MM.1S (cell line): Measurements from ENCODE around the gene NTM.

Experiments
- DNase-seq: peaks from one replicate; pipeline ENCODE4 v3.0.0-alpha.2; 2015
- H2AFZ ChIP-seq: fragments of 300-600 bp; sonication (generic); 2 replicates; pipeline ENCODE4 v1.6.0; 2016; ENCODE audit warnings: antibody characterized with exemption, low read length
- H3F3A ChIP-seq: fragments of 300-600 bp; sonication (generic); 2 replicates; pipeline ENCODE4 v1.6.1; 2016; ENCODE audit warnings: mild to moderate bottlenecking, antibody characterized with exemption, low read length, moderate library complexity, mixed read lengths; ENCODE audit not compliant: insufficient read depth
- H3K27ac ChIP-seq: fragments of 300-600 bp; sonication (generic); 2 replicates; pipeline ENCODE4 v1.5.1; 2016; ENCODE audit warnings: mild to moderate bottlenecking, low read length
- H3K27me3 ChIP-seq: fragments of 300-600 bp; sonication (generic); replicated peaks from 2 replicates; pipeline ENCODE4 v1.6.0; 2016; ENCODE audit warnings: low read length; ENCODE audit not compliant: insufficient read depth
- H3K36me3 ChIP-seq: fragments of 300-600 bp; sonication (generic); replicated peaks from 2 replicates; pipeline ENCODE4 v1.6.1; 2016; ENCODE audit warnings: mild to moderate bottlenecking, low read length, mixed read lengths; ENCODE audit not compliant: insufficient read depth
- H3K4me1 ChIP-seq: fragments of 300-600 bp; sonication (generic); 2 replicates; pipeline ENCODE4 v1.6.1; 2016; ENCODE audit warnings: low read length, mixed read lengths
- H3K4me2 ChIP-seq: fragments of 300-600 bp; sonication (generic); 2 replicates; pipeline ENCODE4 v1.6.0; 2016; ENCODE audit warnings: low read depth, low read length
- H3K4me3 ChIP-seq: fragments of 300-600 bp; sonication (generic); 2 replicates; pipeline ENCODE4 v1.5.1; 2016; ENCODE audit warnings: low read length, mixed read lengths
- H3K79me2 ChIP-seq: fragments of 300-600 bp; sonication (generic); 2 replicates; pipeline ENCODE4 v1.6.1; 2016; ENCODE audit warnings: mixed run types, low read length, mixed read lengths
- H3K9ac ChIP-seq: fragments of 300-600 bp; sonication (generic); 2 replicates; pipeline ENCODE4 v1.6.1; 2016; ENCODE audit warnings: low read length, mixed read lengths
- H3K9me2 ChIP-seq: fragments of 300-600 bp; sonication (generic); replicated peaks from 2 replicates; pipeline ENCODE4 v1.6.1; 2016; ENCODE audit warnings: mild to moderate bottlenecking, low read length, mixed read lengths; ENCODE audit not compliant: insufficient read depth
- H3K9me3 ChIP-seq: fragments of 300-600 bp; sonication (generic); replicated peaks from 2 replicates; pipeline ENCODE4 v1.6.1; 2016; ENCODE audit warnings: mild to moderate bottlenecking, low read length, mixed read lengths; ENCODE audit not compliant: insufficient read depth
- H4K20me1 ChIP-seq: fragments of 300-600 bp; sonication (generic); 2 replicates; pipeline ENCODE4 v1.6.1; 2016; ENCODE audit warnings: mild to moderate bottlenecking, low read length, moderate library complexity, mixed read lengths; ENCODE audit not compliant: insufficient read depth
- EZH2 ChIP-seq: fragments of 300-600 bp; sonication (generic); optimal IDR thresholded peaks from 2 replicates; pipeline ENCODE3; 2017; ENCODE audit warnings: low read depth, mild to moderate bottlenecking, antibody characterized with exemption, low read length, mixed read lengths
- EZH2phosphoT487 ChIP-seq: fragments of 300-600 bp; sonication (generic); IDR thresholded peaks from 2 replicates; pipeline ENCODE4 v1.6.1; 2018; ENCODE audit warnings: antibody characterized with exemption, low read length
- TF ChIP-seq, protein P1 (sequence below): fragments of 300-600 bp; sonication (generic); IDR thresholded peaks from 2 replicates; pipeline ENCODE4 v1.5.1; 2016; ENCODE audit warnings: antibody characterized with exemption, low read length, mixed read lengths

Gene NTM

DNA sequence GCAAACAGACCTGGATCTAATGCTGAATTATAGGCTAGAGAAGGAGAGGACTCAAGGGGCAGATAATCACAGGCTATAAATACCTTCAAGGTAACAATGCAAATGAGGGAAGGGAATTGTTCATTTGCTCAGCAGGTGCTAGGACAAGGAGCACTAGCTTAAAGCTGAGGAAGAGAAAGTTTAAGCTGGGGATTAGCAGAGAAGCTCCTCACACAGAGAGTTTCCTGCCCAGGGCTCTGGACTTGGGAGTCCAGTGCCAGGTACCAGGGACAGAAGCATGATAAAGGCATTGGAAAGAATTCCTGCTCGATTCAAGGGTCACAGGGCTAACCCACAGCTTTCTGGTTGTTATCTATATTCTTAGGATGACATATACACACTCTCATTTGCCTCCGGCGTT, 509.9 kb downstream of the NTM start:
- Histone ChIP-seq H3F3A (no peaks in the 10 kb centered on the region), H3K27me3 (no peaks in the 10 kb centered on the region), H3K4me3 (no peak overlapping the region), H3K36me3 (no peaks in the 10 kb centered on the region), H2AFZ (no peak overlapping the region), H3K79me2 (no peaks in the 10 kb centered on the region), H3K9me3 (no peaks in the 10 kb centered on the region), H4K20me1 (no peaks in the 10 kb centered on the region), H3K27ac (no peak overlapping the region), H3K9ac (no peak overlapping the region), H3K4me1 (no peaks in the 10 kb centered on the region), H3K9me2 (no peaks in the 10 kb centered on the region), H3K4me2 (no peak overlapping the region)
- DNase-seq, result no peak
- TF ChIP-seq EZH2 (no peak), EZH2phosphoT487 (no peak)
- TF ChIP-seq, protein P1, sequence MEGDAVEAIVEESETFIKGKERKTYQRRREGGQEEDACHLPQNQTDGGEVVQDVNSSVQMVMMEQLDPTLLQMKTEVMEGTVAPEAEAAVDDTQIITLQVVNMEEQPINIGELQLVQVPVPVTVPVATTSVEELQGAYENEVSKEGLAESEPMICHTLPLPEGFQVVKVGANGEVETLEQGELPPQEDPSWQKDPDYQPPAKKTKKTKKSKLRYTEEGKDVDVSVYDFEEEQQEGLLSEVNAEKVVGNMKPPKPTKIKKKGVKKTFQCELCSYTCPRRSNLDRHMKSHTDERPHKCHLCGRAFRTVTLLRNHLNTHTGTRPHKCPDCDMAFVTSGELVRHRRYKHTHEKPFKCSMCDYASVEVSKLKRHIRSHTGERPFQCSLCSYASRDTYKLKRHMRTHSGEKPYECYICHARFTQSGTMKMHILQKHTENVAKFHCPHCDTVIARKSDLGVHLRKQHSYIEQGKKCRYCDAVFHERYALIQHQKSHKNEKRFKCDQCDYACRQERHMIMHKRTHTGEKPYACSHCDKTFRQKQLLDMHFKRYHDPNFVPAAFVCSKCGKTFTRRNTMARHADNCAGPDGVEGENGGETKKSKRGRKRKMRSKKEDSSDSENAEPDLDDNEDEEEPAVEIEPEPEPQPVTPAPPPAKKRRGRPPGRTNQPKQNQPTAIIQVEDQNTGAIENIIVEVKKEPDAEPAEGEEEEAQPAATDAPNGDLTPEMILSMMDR, result no peak

DNA sequence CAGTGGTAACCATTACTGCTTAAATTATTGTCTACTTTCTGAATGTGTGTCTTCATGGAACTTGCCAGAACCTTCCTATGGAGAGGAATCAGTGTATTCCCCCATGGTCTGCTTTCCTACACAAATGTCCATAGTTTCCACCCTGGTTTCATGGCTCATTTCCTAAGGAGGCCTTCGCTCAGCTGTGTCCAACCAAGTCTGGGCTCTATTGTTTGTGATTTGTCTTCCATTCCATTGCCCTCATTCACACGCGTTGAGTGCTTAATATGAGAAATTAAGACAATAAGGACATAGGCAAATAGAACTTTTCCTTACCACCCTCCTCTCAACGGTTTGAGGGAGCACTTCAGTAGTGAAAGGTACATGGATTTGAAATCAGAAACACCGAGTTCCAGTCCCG, 510.6 kb downstream of the NTM start:
- H3K9ac ChIP-seq, result no peak overlapping the region
- no peaks in the 10 kb centered on the region for H4K20me1 ChIP-seq
- H3K27ac ChIP-seq, result no peak overlapping the region
- no peak overlapping the region for H3K4me2 ChIP-seq
- H3K79me2 ChIP-seq, result no peaks in the 10 kb centered on the region
- no peak overlapping the region for H3K4me3 ChIP-seq
- TF ChIP-seq, protein P1, result no peak
- TF ChIP-seq EZH2phosphoT487 (no peak), EZH2 (no peak)
- no peaks in the 10 kb centered on the region for H3K36me3 ChIP-seq
- no peaks in the 10 kb centered on the region for H3K9me3 ChIP-seq
- H2AFZ ChIP-seq, result no peak overlapping the region
- H3K9me2 ChIP-seq, result no peaks in the 10 kb centered on the region
- no peak for DNase-seq
- H3F3A ChIP-seq, result no peaks in the 10 kb centered on the region
- no peaks in the 10 kb centered on the region for H3K27me3 ChIP-seq
- no peaks in the 10 kb centered on the region for H3K4me1 ChIP-seq

DNA sequence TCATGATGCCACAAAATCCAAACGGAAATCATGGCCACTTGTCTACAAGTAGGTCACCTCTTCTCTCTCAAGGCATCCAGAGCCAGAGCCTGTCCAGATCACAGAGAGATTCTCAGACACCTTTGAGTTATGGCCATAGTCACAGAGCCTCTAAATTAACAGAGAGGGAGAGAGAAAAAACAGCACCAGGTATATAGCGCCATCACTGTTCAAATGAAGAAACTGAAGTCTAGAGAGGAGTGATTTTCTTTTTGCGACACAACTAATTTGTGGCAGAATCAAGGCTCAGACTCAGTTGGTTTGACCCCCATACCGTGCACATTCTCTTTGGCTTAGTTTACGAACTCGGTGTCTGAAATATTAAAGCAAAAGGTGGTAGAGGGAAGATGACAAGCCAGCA, 512.9 kb downstream of the NTM start:
- Histone ChIP-seq H3F3A (no peaks in the 10 kb centered on the region), H3K4me1 (no peaks in the 10 kb centered on the region), H3K4me2 (no peak overlapping the region), H3K4me3 (no peak overlapping the region), H3K9ac (no peak overlapping the region), H4K20me1 (no peaks in the 10 kb centered on the region), H3K27ac (no peak overlapping the region), H2AFZ (no peak overlapping the region), H3K9me3 (no peaks in the 10 kb centered on the region), H3K27me3 (no peaks in the 10 kb centered on the region), H3K36me3 (no peaks in the 10 kb centered on the region), H3K9me2 (no peaks in the 10 kb centered on the region), H3K79me2 (no peaks in the 10 kb centered on the region)
- no peak for TF ChIP-seq EZH2phosphoT487
- no peak for TF ChIP-seq EZH2
- DNase-seq, result no peak

DNA sequence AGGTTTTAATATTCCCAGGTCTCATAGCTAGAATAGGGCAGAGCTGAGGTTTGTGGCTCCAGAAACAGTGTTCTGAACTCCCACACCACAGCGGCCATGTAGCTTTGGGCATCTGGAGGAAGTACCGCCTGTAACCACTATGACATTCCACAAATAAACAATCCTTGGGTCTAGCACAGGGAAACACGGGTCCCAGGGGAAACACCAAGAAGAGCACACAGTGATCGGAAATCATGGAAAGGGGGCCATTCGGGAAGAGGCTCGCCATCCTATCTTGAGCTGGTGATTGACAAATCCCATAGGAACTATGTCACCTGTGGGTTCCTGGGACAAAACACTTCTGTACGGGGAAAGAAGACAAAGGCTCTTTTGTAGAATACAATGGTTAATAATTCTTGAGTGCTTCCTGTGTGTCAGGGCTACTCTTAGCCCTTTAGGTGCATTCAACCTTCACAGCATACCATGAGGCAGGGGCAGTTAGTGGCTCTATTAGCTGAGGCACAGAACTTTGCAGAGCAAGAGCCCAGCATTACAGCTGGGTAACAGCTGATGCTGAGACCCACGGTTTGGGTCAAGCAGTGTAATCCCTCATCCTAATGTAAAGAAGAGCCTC, 514.2 kb downstream of the NTM start:
- no peaks in the 10 kb centered on the region for H3F3A ChIP-seq
- TF ChIP-seq, protein P1, result no peak
- no peak for TF ChIP-seq EZH2
- no peak for TF ChIP-seq EZH2phosphoT487
- no peaks in the 10 kb centered on the region for H3K4me1 ChIP-seq
- H3K9ac ChIP-seq, result no peak overlapping the region
- no peak overlapping the region for H2AFZ ChIP-seq
- H3K27ac ChIP-seq, result no peak overlapping the region
- H3K9me3 ChIP-seq, result no peaks in the 10 kb centered on the region
- no peaks in the 10 kb centered on the region for H3K79me2 ChIP-seq
- no peak overlapping the region for H3K4me3 ChIP-seq
- H3K9me2 ChIP-seq, result no peaks in the 10 kb centered on the region
- no peaks in the 10 kb centered on the region for H3K27me3 ChIP-seq
- no peaks in the 10 kb centered on the region for H3K36me3 ChIP-seq
- DNase-seq, result no peak
- no peak overlapping the region for H3K4me2 ChIP-seq
- no peaks in the 10 kb centered on the region for H4K20me1 ChIP-seq
